ENCODE data around the gene WDR6. TPM values are rescaled to one million over a fixed set of nuclear protein-coding genes. Genes with fewer than 3 reads are reported as not detected.

The WDR6 gene
- total RNA-seq, 2 experiments from 2014 or later = 101 to 128 TPM

DNA sequence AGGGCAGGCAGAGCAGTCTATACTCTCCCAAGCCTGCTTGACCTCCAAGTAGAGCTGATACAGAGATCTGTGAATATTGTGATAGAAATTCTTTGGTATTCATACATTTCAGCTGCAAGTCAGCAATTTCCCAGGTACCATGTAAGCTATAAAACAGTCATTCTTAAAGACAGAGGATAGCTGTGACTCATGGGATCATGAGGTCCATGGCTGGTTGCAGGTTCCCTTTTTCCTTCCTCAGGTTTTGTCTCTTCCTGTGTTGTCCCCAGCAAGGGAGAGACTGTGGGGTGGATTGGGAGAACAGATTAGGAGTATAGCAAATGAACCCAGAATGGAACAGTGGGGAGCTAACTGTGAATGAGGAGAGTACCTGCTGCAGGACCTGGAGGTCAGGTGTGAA is 22.5 kb upstream of the WDR6 start:
- H3K4me3 ChIP-seq (ENCODE audit: low read depth, low read length, poor library complexity, severe bottlenecking) = no peak overlapping the region
- intact Hi-C loops (cut with micrococcal nuclease; ENCODE audit: unreplicated experiment) = no loop called here
- CTCF ChIA-PET (ENCODE audit: unreplicated experiment) = no interaction called here
- TF ChIP-seq CTCF (conservative IDR thresholded peaks at IDR 0.05; ENCODE audit: low read length) = no peak
- no peak for TF ChIP-seq EZH2phosphoT487 (IDR thresholded peaks at IDR 0.05; ENCODE audit: borderline replicate concordance, low read depth, low read length)
- H3K79me2 ChIP-seq (ENCODE audit: insufficient read depth, low read depth, low read length) = no peaks in the 10 kb centered on the region; the same call in 1 of the 2 replicates
- no peak overlapping the region for H2AFZ ChIP-seq (ENCODE audit: low read length)
- no peaks in the 10 kb centered on the region for H3K9me2 ChIP-seq (ENCODE audit: insufficient read depth, low read length)
- no peak overlapping the region for H3K27ac ChIP-seq (ENCODE audit: low read depth, low read length, poor library complexity, severe bottlenecking)
- H4K20me1 ChIP-seq (ENCODE audit: insufficient read depth, low read length) = no peaks in the 10 kb centered on the region
- POLR2A ChIA-PET = interaction anchor here (0.7 kb wide), 1 partner anchor 24 kb away, joined by 3 read pairs; no protein-coding TSS in a partner anchor
- no peak overlapping the region for H3K4me2 ChIP-seq (ENCODE audit: low read length)
- peaks cover 9% of the 10 kb centered on the region for H3K4me1 ChIP-seq (ENCODE audit: insufficient read depth, low read length, poor library complexity, severe bottlenecking)
- BruUV-seq (replicated peaks) = no TSS peak
- peaks cover 62% of the 10 kb centered on the region for H3K36me3 ChIP-seq (ENCODE audit: insufficient read depth, low read length)
- H3K9me3 ChIP-seq (ENCODE audit: low read length) = no peaks in the 10 kb centered on the region
- DNase-seq (ENCODE audit: low spot score) = no peak

DNA sequence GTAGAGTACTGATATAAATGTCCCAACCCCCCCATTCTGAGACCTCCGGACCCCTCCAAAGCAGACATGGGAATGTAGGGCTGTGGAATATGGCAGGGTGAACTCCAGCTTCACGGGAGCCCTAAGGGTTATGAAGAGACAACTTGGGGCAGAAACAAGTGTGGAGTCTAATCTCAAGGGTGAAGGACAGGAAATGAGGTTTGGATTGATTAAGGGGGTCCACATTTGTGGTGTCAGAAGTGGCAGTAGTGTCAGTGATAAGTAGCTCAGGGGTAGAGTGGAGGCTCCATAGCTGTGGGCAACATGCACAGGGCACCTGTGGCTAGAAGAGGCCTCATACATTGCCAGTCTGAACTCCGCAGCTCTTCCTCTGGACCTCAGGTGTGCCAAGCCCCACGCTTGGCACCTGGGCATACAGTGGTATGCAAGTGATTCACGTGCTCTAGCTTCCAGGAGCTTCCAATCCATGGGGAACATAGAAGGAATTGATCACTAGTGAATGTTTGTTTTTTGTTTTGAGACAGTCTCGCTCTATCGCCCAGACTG is 21.3 kb upstream of the WDR6 start:
- Histone ChIP-seq H4K20me1 (ENCODE audit: insufficient read depth, low read length) (no peaks in the 10 kb centered on the region), H3K9me3 (ENCODE audit: low read length) (no peaks in the 10 kb centered on the region), H3K9me2 (ENCODE audit: insufficient read depth, low read length) (no peaks in the 10 kb centered on the region), H3K36me3 (ENCODE audit: insufficient read depth, low read length) (peaks cover 51% of the 10 kb centered on the region), H3K4me3 (ENCODE audit: low read depth, low read length, poor library complexity, severe bottlenecking) (no peak overlapping the region), H3K4me2 (ENCODE audit: low read length) (no peak overlapping the region), H3K79me2 (ENCODE audit: insufficient read depth, low read depth, low read length) (no peaks in the 10 kb centered on the region; the same call in 1 of the 2 replicates), H2AFZ (ENCODE audit: low read length) (no peak overlapping the region), H3K27ac (ENCODE audit: low read depth, low read length, poor library complexity, severe bottlenecking) (no peak overlapping the region), H3K4me1 (ENCODE audit: insufficient read depth, low read length, poor library complexity, severe bottlenecking) (peaks cover 16% of the 10 kb centered on the region)
- no peak for DNase-seq (ENCODE audit: low spot score)
- no peak for TF ChIP-seq CTCF (conservative IDR thresholded peaks at IDR 0.05; ENCODE audit: low read length)
- TF ChIP-seq EZH2phosphoT487 (IDR thresholded peaks at IDR 0.05; ENCODE audit: borderline replicate concordance, low read depth, low read length) = no peak
- intact Hi-C loops (cut with micrococcal nuclease; ENCODE audit: unreplicated experiment) = no loop called here
- BruUV-seq (replicated peaks) = no TSS peak
- CTCF ChIA-PET (ENCODE audit: unreplicated experiment) = no interaction called here
- POLR2A ChIA-PET = no interaction called here

- no peaks in the 10 kb centered on the region; the same call in 1 of the 2 replicates for H3K79me2 ChIP-seq (ENCODE audit: insufficient read depth, low read depth, low read length)
- H3K4me1 ChIP-seq (ENCODE audit: insufficient read depth, low read length, poor library complexity, severe bottlenecking) = peaks cover 27% of the 10 kb centered on the region
- BruUV-seq (replicated peaks) = TSS peak; percentile 56
- peak overlapping the region; percentile 46 for H3K27ac ChIP-seq (ENCODE audit: low read depth, low read length, poor library complexity, severe bottlenecking)
- ChIA-PET POLR2A (interaction anchor here (0.6 to 2.9 kb wide), 6 partner anchors 18 to 40 kb away, joined by 3 to 15 read pairs (median 6); partner anchors contain the start of genes NDUFAF3 and WDR6), CTCF (ENCODE audit: unreplicated experiment) (interaction anchor here (0.6 to 1.4 kb wide), 3 partner anchors 18 to 357 kb away, joined by 3 to 7 read pairs (median 3); partner anchors contain the start of gene WDR6)
- H3K4me3 ChIP-seq (ENCODE audit: low read depth, low read length, poor library complexity, severe bottlenecking) = peak overlapping the region; percentile 84
- DNase-seq (ENCODE audit: low spot score) = peak; percentile 24
- no peaks in the 10 kb centered on the region for H3K9me3 ChIP-seq (ENCODE audit: low read length)
- H3K36me3 ChIP-seq (ENCODE audit: insufficient read depth, low read length) = peaks cover 17% of the 10 kb centered on the region; the same call in 1 of the 2 replicates
- no peaks in the 10 kb centered on the region for H4K20me1 ChIP-seq (ENCODE audit: insufficient read depth, low read length)
- H3K9me2 ChIP-seq (ENCODE audit: insufficient read depth, low read length) = no peaks in the 10 kb centered on the region
- H2AFZ ChIP-seq (ENCODE audit: low read length) = peak overlapping the region; percentile 83
- TF ChIP-seq CTCF (conservative IDR thresholded peaks at IDR 0.05; ENCODE audit: low read length) = no peak
- no peak for TF ChIP-seq EZH2phosphoT487 (IDR thresholded peaks at IDR 0.05; ENCODE audit: borderline replicate concordance, low read depth, low read length)
- intact Hi-C loops (cut with micrococcal nuclease; ENCODE audit: unreplicated experiment) = loop anchor here (2.0 kb wide), 1 partner anchor 32 kb away; no protein-coding TSS in a partner anchor
- H3K4me2 ChIP-seq (ENCODE audit: low read length) = peak overlapping the region; percentile 97
Observed at GRCh38 chr3:48989126-48989795, 17.9 kb upstream of the WDR6 start.

All from OCI-LY7 (cell line).